GDM1 (cell line): Measurements from ENCODE around the gene MBTPS2.
"Not testable (repeated sequence)": the region's sequence is repeated elsewhere in the genome, so short reads cannot be mapped to it uniquely, and the experiment has no call there.

Experiments used
- DNase-seq: peaks from one replicate; lab custom pipeline; 2025; lab: John Stamatoyannopoulos, UW

The MBTPS2 gene

GRCh38 chrX:21839334-21840192 lies at the start of gene MBTPS2:
MBTPS2 (plus strand) TSS chrX:21839617; CDS start chrX:21839735, 118 bp downstream.
- peak; percentile 60 for DNase-seq

GRCh38 chrX:21798677-21799219 lies 40.7 kb upstream of the MBTPS2 start:
- no peak for DNase-seq

- DNase-seq = no peak
Observed at GRCh38 chrX:21799767-21800166, 39.6 kb upstream of the MBTPS2 start.

- no peak for DNase-seq
Observed at GRCh38 chrX:21800344-21800770, 39.1 kb upstream of the MBTPS2 start.

GRCh38 chrX:21802054-21802670 lies 37.3 kb upstream of the MBTPS2 start:
- no peak for DNase-seq

- no peak for DNase-seq
Observed at GRCh38 chrX:21802839-21803238, 36.6 kb upstream of the MBTPS2 start.

- no peak for DNase-seq
Observed at GRCh38 chrX:21806691-21807090, 32.7 kb upstream of the MBTPS2 start.

GRCh38 chrX:21811832-21812231 lies 27.6 kb upstream of the MBTPS2 start:
- DNase-seq = no peak

GRCh38 chrX:21812628-21813027 lies 26.8 kb upstream of the MBTPS2 start:
- DNase-seq = no peak

- DNase-seq = no peak
Observed at GRCh38 chrX:21813612-21814368, 25.6 kb upstream of the MBTPS2 start.

- no peak for DNase-seq
Observed at GRCh38 chrX:21816136-21816535, 23.3 kb upstream of the MBTPS2 start.

GRCh38 chrX:21820170-21820569 lies 19.2 kb upstream of the MBTPS2 start:
- DNase-seq = not testable (repeated sequence)

- DNase-seq = no peak
Observed at GRCh38 chrX:21821875-21822274, 17.5 kb upstream of the MBTPS2 start.

GRCh38 chrX:21831496-21831895 lies 7.9 kb upstream of the MBTPS2 start:
- DNase-seq = no peak

GRCh38 chrX:21837056-21837455 lies 2.4 kb upstream of the MBTPS2 start:
- no peak for DNase-seq

GRCh38 chrX:21838937-21839333 lies 482 bp upstream of the MBTPS2 start:
- no peak for DNase-seq

GRCh38 chrX:21840193-21840545 lies 752 bp downstream of the MBTPS2 start:
- no peak for DNase-seq

GRCh38 chrX:21843179-21843578 lies 3.8 kb downstream of the MBTPS2 start:
- DNase-seq = no peak

GRCh38 chrX:21845096-21845495 lies 5.7 kb downstream of the MBTPS2 start:
- no peak for DNase-seq

GRCh38 chrX:21847342-21847741 lies 7.9 kb downstream of the MBTPS2 start:
- no peak for DNase-seq

- DNase-seq = no peak
Observed at GRCh38 chrX:21853578-21853977, 14.2 kb downstream of the MBTPS2 start.

- no peak for DNase-seq
Observed at GRCh38 chrX:21855937-21856415, 16.6 kb downstream of the MBTPS2 start, which contains the start of gene YY2. YY2 (plus strand) TSS chrX:21855987; CDS start chrX:21856485, 498 bp downstream.
